Ovary (tissue), 3 donors: Measurements from ENCODE around the gene CRYZL1.

Source experiments
- CTCF ChIP-seq, 3 donors: fragments of 450-650 bp in 2 of 3; fragments of 200-600 bp in 1 of 3; IDR thresholded peaks; one replicate each; pipeline versions ENCODE4 v1.5.1 to v1.8.0; 2016 to 2022; ENCODE audit warnings: antibody characterized with exemption in 3 of 3, mild to moderate bottlenecking in 1 of 3
- POLR2A ChIP-seq: fragments of 450-650 bp; IDR thresholded peaks from one replicate; pipeline ENCODE4 v1.6.1; 2017; ENCODE audit warnings: antibody characterized with exemption, mild to moderate bottlenecking, moderate library complexity
- donor health status: DM: no; HTN: no; CAD: no.

- TF ChIP-seq CTCF (IDR thresholded peaks at IDR 0.05) (no peak), POLR2A (no peak)
These were observed 1.5 kb upstream of the CRYZL1 start for GRCh38 chr21:33642896-33643657.
